Effector CD4-positive, alpha-beta T cell (primary cell): ENCODE data around the gene NHLH1.
"Not testable (repeated sequence)": the region's sequence is repeated elsewhere in the genome, so short reads cannot be mapped to it uniquely, and the experiment has no call there.

Experiments used
- DNase-seq: peaks from one replicate; pipeline ENCODE4 v3.0.0-alpha.2; 2020

NHLH1 gene

GRCh38 chr1:160384812-160385211 is 17.9 kb downstream of the NHLH1 start:
- not testable (repeated sequence) for DNase-seq

GRCh38 chr1:160388406-160388805 is 21.5 kb downstream of the NHLH1 start:
- not testable (repeated sequence) for DNase-seq

- no peak for DNase-seq
Observed at GRCh38 chr1:160394673-160395072, 27.8 kb downstream of the NHLH1 start.

- DNase-seq = no peak
Observed at GRCh38 chr1:160397651-160398050, 30.8 kb downstream of the NHLH1 start.

- no peak for DNase-seq
Observed at GRCh38 chr1:160398823-160399222, 32.0 kb downstream of the NHLH1 start.

- DNase-seq = no peak
Observed at GRCh38 chr1:160399544-160400222, 32.8 kb downstream of the NHLH1 start.

GRCh38 chr1:160400223-160400645 is 33.4 kb downstream of the NHLH1 start, which contains the start of gene VANGL2:
Gene VANGL2, plus strand, starts transcription at chr1:160400564. Its CDS starts 15,274 bp downstream, at chr1:160415838.
- no peak for DNase-seq

- DNase-seq = no peak
Observed at GRCh38 chr1:160400646-160401486, 34.0 kb downstream of the NHLH1 start.

- DNase-seq = no peak
Observed at GRCh38 chr1:160401487-160401805, 34.6 kb downstream of the NHLH1 start.

GRCh38 chr1:160402001-160402795 is 35.3 kb downstream of the NHLH1 start:
- no peak for DNase-seq

GRCh38 chr1:160403244-160403643 is 36.4 kb downstream of the NHLH1 start:
- DNase-seq = no peak

GRCh38 chr1:160404094-160404493 is 37.2 kb downstream of the NHLH1 start:
- no peak for DNase-seq

- no peak for DNase-seq
Observed at GRCh38 chr1:160405331-160405877, 38.5 kb downstream of the NHLH1 start.

- no peak for DNase-seq
Observed at GRCh38 chr1:160406131-160406968, 39.5 kb downstream of the NHLH1 start.

- no peak for DNase-seq
Observed at GRCh38 chr1:160407839-160408801, 41.2 kb downstream of the NHLH1 start.

GRCh38 chr1:160408864-160409263 is 42.0 kb downstream of the NHLH1 start:
- DNase-seq = no peak

- no peak for DNase-seq
Observed at GRCh38 chr1:160409486-160409885, 42.6 kb downstream of the NHLH1 start.

GRCh38 chr1:160410406-160411005 is 43.6 kb downstream of the NHLH1 start:
- DNase-seq = no peak

- no peak for DNase-seq
Observed at GRCh38 chr1:160411271-160412027, 44.6 kb downstream of the NHLH1 start.

- DNase-seq = no peak
Observed at GRCh38 chr1:160412028-160412362, 45.1 kb downstream of the NHLH1 start.
